WI38 (cell line): ENCODE data around the gene C17orf78.
"Not testable (repeated sequence)": the region's sequence is repeated elsewhere in the genome, so short reads cannot be mapped to it uniquely, and the experiment has no call there.

Experiments
- H3K4me3 ChIP-seq: 2 replicates; pipeline ENCODE4 v1.5.1; 2011; ENCODE audit warnings: low read depth, mild to moderate bottlenecking, control low read depth, low read length
- CTCF ChIP-seq: IDR thresholded peaks from 2 replicates; pipeline ENCODE4 v1.5.1; 2012; ENCODE audit warnings: low read depth, mild to moderate bottlenecking, control low read depth, low read length

Gene C17orf78

GRCh38 chr17:37375706-37376105 lies at the start of gene C17orf78:
TSS of gene C17orf78 (plus strand) at chr17:37375985. CDS start at chr17:37376093, 108 bp downstream.
- H3K4me3 ChIP-seq = no peak within 1 kb of the TSS
- no peak for TF ChIP-seq CTCF

DNA sequence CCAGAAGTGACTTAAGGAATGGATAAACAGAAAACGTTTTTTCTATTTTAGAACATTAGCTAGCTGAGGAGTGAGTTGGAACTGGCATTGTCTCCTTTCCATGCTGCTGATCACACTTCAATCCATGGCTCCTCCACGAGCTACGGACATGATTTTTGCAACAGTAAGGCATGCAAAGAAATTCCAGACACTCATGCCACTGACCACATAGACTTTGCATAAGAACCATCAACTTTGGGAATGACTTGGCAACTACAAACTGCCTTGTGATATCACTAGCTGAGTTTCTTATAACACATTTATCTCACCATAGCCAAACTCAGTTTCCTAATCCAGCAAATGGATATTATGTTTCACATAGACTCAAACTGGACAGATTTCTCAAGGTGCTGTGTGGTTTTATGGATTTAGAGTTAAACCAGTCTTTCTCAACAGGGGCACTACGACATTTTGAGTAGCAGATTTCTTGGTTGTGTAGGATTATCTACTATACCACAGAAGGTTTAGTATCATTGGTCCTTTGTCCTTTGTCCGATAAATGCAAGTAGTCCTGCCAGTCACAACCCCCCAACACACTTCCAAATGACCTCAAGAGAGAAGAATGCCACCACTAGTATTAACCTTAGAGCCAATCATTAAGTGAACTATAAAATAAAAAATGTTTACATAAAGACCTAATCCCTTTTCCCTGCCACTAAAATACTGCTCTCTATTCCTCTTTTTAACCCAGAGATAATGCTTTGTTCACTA lies 48.3 kb upstream of the C17orf78 start:
- no peak for TF ChIP-seq CTCF
- no peak overlapping the region for H3K4me3 ChIP-seq

DNA sequence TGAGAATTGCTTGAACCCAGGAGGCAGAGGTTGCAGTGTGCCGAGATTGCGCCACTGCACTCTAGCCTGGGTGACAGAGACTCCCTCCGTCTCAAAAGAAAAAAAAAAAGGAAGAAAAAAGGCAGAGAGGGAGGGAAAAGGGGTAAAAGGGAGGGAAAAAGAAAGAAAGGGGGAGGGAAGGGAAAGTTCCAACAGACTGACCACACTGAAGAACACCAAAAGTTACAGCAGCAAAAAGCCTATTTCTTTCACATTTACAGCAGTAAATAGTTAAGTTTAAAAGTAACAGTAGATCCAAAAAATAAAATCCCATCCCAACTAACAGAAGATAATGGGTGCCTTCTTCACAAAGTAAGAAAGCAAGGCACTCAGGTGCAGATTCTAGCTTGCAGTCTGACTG lies 36.9 kb upstream of the C17orf78 start:
- H3K4me3 ChIP-seq = no peak overlapping the region
- TF ChIP-seq CTCF = no peak

GRCh38 chr17:37339321-37339720 lies 36.5 kb upstream of the C17orf78 start:
- H3K4me3 ChIP-seq = no peak overlapping the region
- no peak for TF ChIP-seq CTCF

DNA sequence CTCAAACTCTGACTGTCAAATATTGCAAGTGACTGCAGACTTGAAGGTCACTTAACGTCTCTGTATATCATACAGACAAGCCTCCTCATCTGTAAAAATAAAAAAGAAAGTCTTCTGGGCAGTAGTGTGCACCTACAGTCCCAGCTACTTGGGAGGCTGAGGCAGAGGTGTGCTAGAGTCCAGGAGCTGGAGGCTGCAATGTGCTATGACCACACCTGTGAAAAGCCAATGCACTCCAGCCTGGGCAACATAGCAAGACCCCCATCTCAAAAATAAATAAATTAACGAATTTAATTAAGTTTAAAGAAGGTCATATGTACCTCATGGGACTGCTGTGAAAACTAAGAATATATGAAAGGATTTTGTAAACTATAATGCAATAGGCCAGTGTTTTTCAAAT lies 35.0 kb upstream of the C17orf78 start:
- no peak overlapping the region for H3K4me3 ChIP-seq
- no peak for TF ChIP-seq CTCF

DNA sequence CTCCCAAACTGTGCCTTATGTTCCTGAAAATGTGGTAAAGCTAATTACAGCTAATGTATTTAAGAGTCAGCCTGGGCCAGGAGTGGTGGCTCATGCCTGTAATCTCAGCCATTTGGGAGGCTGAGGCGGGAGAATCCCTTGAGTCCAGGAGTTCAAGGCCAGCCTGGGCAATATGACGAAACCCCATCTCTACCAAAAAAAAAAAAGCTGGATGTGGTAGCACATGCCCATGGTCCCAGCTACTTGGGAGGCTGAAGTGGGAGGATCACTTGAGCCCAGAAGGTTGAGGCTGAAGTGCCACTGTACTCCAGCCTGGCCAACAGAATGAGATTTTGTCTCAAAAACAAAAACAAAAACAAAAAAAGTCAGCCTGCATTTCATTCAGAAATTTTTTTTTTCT lies 33.2 kb upstream of the C17orf78 start:
- TF ChIP-seq CTCF = no peak
- H3K4me3 ChIP-seq = no peak overlapping the region

DNA sequence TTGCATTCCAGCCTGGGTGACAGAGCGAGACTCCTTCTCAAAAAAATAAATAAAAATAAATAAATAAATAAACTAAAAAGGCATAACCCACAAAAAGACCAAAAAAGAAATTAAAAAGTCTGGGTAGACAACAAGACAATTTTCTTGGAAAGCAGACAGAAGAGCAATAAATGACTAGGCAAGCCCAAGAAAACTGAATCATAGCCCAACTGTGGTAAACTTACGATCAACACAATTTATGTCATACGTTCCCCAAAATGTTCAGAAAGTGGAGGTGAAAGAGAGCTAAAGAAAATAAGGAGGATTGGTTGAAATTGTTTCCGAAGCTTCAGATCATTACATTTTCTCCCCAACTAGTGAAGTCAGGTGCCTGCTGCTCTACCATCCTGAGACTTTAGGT lies 31.3 kb upstream of the C17orf78 start:
- no peak for TF ChIP-seq CTCF

GRCh38 chr17:37346863-37347402 lies 28.9 kb upstream of the C17orf78 start:
- not testable (repeated sequence) for H3K4me3 ChIP-seq

More for the DNA sequence above, 31.3 kb upstream of the C17orf78 start:
- no peak overlapping the region for H3K4me3 ChIP-seq

DNA sequence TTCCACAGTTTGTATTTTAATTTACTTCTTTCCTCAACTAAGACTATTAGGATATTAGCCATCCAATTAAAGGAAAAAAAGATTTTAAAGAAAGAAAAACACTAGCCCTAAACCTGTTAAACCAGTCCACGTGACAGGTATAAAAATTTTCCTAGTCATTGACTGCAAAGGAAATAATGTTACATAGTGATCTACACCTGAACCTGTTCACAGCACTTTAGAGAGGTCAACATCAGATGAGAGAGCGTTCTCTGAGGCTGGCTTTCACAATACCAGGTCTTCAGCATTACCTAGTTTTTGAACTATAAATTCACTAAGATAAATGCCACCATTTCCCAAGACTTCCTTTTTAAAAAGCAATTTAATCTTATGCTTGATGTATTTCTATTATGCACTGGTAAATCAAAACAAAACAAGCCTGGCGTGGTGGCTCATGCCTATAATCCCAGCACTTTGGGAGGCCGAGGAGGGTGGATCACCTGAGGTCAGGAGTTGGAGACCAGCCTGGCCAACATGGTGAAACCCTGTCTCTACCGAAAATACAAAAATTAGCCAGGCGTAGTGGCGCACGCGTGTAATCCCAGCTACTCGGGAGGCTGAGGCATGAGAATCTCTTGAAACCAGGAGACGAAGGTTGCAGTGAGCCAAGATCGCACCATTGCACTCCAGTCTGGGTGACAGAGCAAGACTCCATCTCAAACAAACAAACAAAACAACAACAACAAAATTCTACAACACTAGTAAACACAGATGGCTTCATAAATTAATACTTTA lies 18.8 kb upstream of the C17orf78 start:
- not testable (repeated sequence) for H3K4me3 ChIP-seq
